CD14-positive monocyte (primary cell): Measurements from ENCODE around the gene LRRFIP1. TPM values are rescaled to one million over a fixed set of nuclear protein-coding genes. Genes with fewer than 3 reads are reported as not detected.
A peak's percentile ranks its signal among the peaks of the same experiment; 100 is the strongest.

ENCODE experiments used
- DNase-seq, 3 donors: peaks; one replicate each; pipeline ENCODE4 v3.0.0-alpha.2; 2011 to 2022
- H2AFZ ChIP-seq: 2 replicates; pipeline ENCODE4 v1.6.0; 2012; ENCODE audit warnings: mild to moderate bottlenecking, low read depth, low read length, inconsistent platforms; ENCODE audit not compliant: insufficient read depth, poor library complexity, severe bottlenecking
- H3K27ac ChIP-seq, 2 donors: 1 replicate in 1 of 2; 2 replicates in 1 of 2; pipeline ENCODE4 v1.5.1; 2012 to 2013; ENCODE audit warnings: low read length in 2 of 2, control low read depth in 1 of 2, inconsistent platforms in 1 of 2, low read depth in 1 of 2, mild to moderate bottlenecking in 1 of 2
- H3K27me3 ChIP-seq, 2 donors: one replicate each; pipeline versions ENCODE4 v1.6.0 to v1.6.1; 2011 to 2013; ENCODE audit warnings: low read length in 2 of 2; ENCODE audit not compliant: control insufficient read depth in 2 of 2, insufficient read depth in 2 of 2
- H3K36me3 ChIP-seq, 2 donors: replicated peaks in 1 of 2; 1 replicate in 1 of 2; 2 replicates in 1 of 2; pipeline versions ENCODE4 v1.5.1 to v1.6.1; 2012 to 2013; ENCODE audit warnings: low read length in 2 of 2, control low read depth in 1 of 2, inconsistent platforms in 1 of 2, mild to moderate bottlenecking in 1 of 2; ENCODE audit not compliant: insufficient read depth in 2 of 2, control insufficient read depth in 1 of 2
- H3K4me1 ChIP-seq, 2 donors: 1 replicate in 1 of 2; 2 replicates in 1 of 2; pipeline versions ENCODE4 v1.5.1 to v1.6.1; 2012 to 2013; ENCODE audit warnings: low read length in 2 of 2, control low read depth in 1 of 2, inconsistent platforms in 1 of 2, mild to moderate bottlenecking in 1 of 2, moderate library complexity in 1 of 2; ENCODE audit not compliant: insufficient read depth in 2 of 2, control insufficient read depth in 1 of 2
- H3K4me2 ChIP-seq: replicated peaks from 2 replicates; pipeline ENCODE3; 2012; ENCODE audit warnings: low read length, moderate library complexity, mild to moderate bottlenecking; ENCODE audit not compliant: poor library complexity, severe bottlenecking; ENCODE audit errors: extremely low read depth
- H3K4me3 ChIP-seq, 3 experiments: fragments of 200-600 bp in 1 of 3; sonication (generic) in 1 of 3; replicated peaks in 1 of 3; 1 replicate in 2 of 3; 2 replicates in 1 of 3; pipeline ENCODE4 v1.5.1; 2011 to 2013; ENCODE audit warnings: low read length in 3 of 3, mild to moderate bottlenecking in 3 of 3, control low read depth in 2 of 3, low read depth in 2 of 3, inconsistent platforms in 1 of 3, moderate library complexity in 1 of 3
- H3K79me2 ChIP-seq: 2 replicates; pipeline ENCODE4 v1.6.0; 2012; ENCODE audit warnings: mild to moderate bottlenecking, control low read depth, inconsistent platforms, low read length, moderate library complexity; ENCODE audit not compliant: insufficient read depth
- H3K9ac ChIP-seq: 2 replicates; pipeline ENCODE4 v1.6.0; 2017; ENCODE audit warnings: low read length, mild to moderate bottlenecking; ENCODE audit not compliant: insufficient read depth, poor library complexity, severe bottlenecking
- H3K9me3 ChIP-seq, 2 donors: replicated peaks in 1 of 2; 1 replicate in 1 of 2; 2 replicates in 1 of 2; pipeline versions ENCODE4 v1.5.1 to v1.6.1; 2012 to 2013; ENCODE audit warnings: low read length in 2 of 2, control low read depth in 1 of 2; ENCODE audit not compliant: control insufficient read depth in 1 of 2, insufficient read depth in 1 of 2
- H4K20me1 ChIP-seq: 2 replicates; pipeline ENCODE4 v1.6.0; 2012; ENCODE audit warnings: mild to moderate bottlenecking, low read length, control low read depth, moderate library complexity; ENCODE audit not compliant: insufficient read depth
- H3K27ac Mint-ChIP-seq, 7 donors: one replicate each; pipeline ENCODE4 v1.8.0; 2020; ENCODE audit warnings: mild to moderate bottlenecking in 7 of 7, mixed read lengths in 7 of 7, moderate library complexity in 6 of 7, inconsistent platforms in 2 of 7
- H3K27me3 Mint-ChIP-seq, 3 donors: one replicate each; pipeline ENCODE4 v1.8.0; 2021 to 2022; ENCODE audit warnings: low read depth in 3 of 3, mild to moderate bottlenecking in 3 of 3, mixed read lengths in 3 of 3, moderate library complexity in 3 of 3, inconsistent platforms in 1 of 3
- H3K36me3 Mint-ChIP-seq, 2 donors: one replicate each; pipeline ENCODE4 v1.8.0; 2020; ENCODE audit warnings: mixed read lengths in 2 of 2, inconsistent platforms in 1 of 2, mild to moderate bottlenecking in 1 of 2
- H3K4me1 Mint-ChIP-seq: one replicate; pipeline ENCODE4 v1.8.0; 2020; ENCODE audit warnings: mild to moderate bottlenecking, mixed read lengths
- H3K4me3 Mint-ChIP-seq, 2 donors: one replicate each; pipeline ENCODE4 v1.8.0; 2020; ENCODE audit warnings: mild to moderate bottlenecking in 2 of 2, mixed read lengths in 2 of 2, moderate library complexity in 1 of 2
- H3K9me3 Mint-ChIP-seq, 7 donors: one replicate each; pipeline ENCODE4 v1.8.0; 2020 to 2022; ENCODE audit warnings: mixed read lengths in 7 of 7, mild to moderate bottlenecking in 6 of 7, moderate library complexity in 6 of 7, inconsistent platforms in 2 of 7
- WGBS: methylation state at CpG from one replicate; pipeline ENCODE4 v1.1.5; 2013; ENCODE audit warnings: missing lambda C conversion rate; ENCODE audit not compliant: insufficient coverage; 5-methylcytosine and 5-hydroxymethylcytosine counted together
- intact Hi-C, 2 donors: fragments of 100-400 bp; cut with micrococcal nuclease; formaldehyde crosslinking; loops; one replicate each; pipeline versions ENCODE4 v1.15.0 to v1.15.1; 2023
- polyA plus RNA-seq, 3 donors: library from polyadenylated mRNA; depleted of rRNA in 1 of 3; unstranded in 2 of 3; stranded (reverse) in 1 of 3; fragments of 300-500 nt in 2 of 3; fragments of >200 nt in 1 of 3; fragmentation: Illumina TruSeq in 2 of 3; gene quantifications; 1 replicate in 2 of 3; 2 replicates in 1 of 3; pipeline ENCODE4 v1.2.3, GENCODE V29; 2012 to 2021
- TF ChIP-seq, protein P1 (sequence below): fragments of 200-600 bp; IDR thresholded peaks from one replicate; pipeline ENCODE4 v1.8.0; 2022; ENCODE audit warnings: antibody characterized with exemption, mild to moderate bottlenecking

Gene LRRFIP1
- polyA plus RNA-seq, 3 donors, result 67.3 to 148 (median 98.3) TPM

DNA sequence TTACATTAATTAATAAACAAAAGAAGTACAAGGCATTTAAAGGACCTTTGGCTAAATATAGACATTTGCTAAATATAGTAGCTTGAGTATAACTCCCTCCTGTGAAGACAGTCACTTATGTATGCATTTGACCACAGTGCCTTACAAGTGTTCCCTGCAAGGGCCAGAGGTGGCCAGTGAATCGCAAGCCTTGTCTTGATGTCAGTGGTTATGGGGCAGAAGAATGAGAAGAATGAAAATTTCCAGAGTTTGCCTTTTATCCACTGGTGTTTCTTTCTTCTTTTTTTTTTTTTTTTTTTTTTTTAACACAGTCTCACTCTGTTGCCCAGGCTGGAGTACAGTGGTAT, 1.8 kb downstream of the LRRFIP1 start:
- peaks cover 9 to 29% of the 10 kb centered on the region in 2 donors for H3K27me3 ChIP-seq
- H3K4me1 ChIP-seq, result peaks cover 38 to 42% of the 10 kb centered on the region in 2 donors
- Mint-ChIP-seq H3K27ac (no peak overlapping the region), H3K4me1 (peaks cover 49% of the 10 kb centered on the region), H3K27me3 (peaks cover 24 to 53% (median 36%) of the 10 kb centered on the region in 3 donors), H3K4me3 (peak overlapping the region in 1 of 2 donors; percentile 30), H3K9me3 (peaks cover 0 to 7% (median 1%) of the 10 kb centered on the region in 7 donors), H3K36me3 (peaks cover 21 to 35% of the 10 kb centered on the region in 2 donors)
- intact Hi-C loops, result loop anchor here in 1 of 2 donors (5.0 kb wide), 1 partner anchor 33 kb away; no protein-coding TSS in a partner anchor
- H4K20me1 ChIP-seq, result peaks cover 4% of the 10 kb centered on the region
- H3K9me3 ChIP-seq, result no peaks in the 10 kb centered on the region
- TF ChIP-seq, protein P1, sequence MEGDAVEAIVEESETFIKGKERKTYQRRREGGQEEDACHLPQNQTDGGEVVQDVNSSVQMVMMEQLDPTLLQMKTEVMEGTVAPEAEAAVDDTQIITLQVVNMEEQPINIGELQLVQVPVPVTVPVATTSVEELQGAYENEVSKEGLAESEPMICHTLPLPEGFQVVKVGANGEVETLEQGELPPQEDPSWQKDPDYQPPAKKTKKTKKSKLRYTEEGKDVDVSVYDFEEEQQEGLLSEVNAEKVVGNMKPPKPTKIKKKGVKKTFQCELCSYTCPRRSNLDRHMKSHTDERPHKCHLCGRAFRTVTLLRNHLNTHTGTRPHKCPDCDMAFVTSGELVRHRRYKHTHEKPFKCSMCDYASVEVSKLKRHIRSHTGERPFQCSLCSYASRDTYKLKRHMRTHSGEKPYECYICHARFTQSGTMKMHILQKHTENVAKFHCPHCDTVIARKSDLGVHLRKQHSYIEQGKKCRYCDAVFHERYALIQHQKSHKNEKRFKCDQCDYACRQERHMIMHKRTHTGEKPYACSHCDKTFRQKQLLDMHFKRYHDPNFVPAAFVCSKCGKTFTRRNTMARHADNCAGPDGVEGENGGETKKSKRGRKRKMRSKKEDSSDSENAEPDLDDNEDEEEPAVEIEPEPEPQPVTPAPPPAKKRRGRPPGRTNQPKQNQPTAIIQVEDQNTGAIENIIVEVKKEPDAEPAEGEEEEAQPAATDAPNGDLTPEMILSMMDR, result no peak
- no peak for DNase-seq
- H3K79me2 ChIP-seq, result no peaks in the 10 kb centered on the region
- no CpG with 5 or more reads among the region's 1 CpG for WGBS
- H2AFZ ChIP-seq, result no peak overlapping the region
- no peak overlapping the region for H3K4me2 ChIP-seq
- no peak overlapping the region for H3K9ac ChIP-seq
- H3K27ac ChIP-seq, result no peak overlapping the region
- H3K36me3 ChIP-seq, result no peaks in the 10 kb centered on the region
- no peak overlapping the region for H3K4me3 ChIP-seq

DNA sequence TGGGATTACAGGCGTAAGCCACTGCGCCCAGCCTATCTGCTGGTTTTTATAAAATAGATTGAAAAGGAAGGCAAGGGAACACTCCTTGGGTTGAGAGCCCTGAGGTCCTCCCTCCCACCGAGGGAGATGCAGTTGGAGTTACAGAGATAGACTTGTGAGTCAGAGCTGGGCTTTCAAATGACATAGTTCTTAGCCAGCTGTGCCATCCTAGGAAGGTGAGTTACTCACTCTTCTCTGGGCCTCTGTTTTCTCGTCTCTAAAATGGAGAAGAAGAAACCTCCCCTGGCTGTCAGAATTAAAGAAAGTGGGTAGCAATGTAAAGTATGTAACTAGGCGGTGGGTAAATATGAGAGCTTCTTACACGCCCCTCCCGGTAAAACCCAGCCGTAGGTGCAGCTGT, 2.4 kb downstream of the LRRFIP1 start:
- WGBS, result 93% methylated on average over 3 of the region's 8 CpGs
- Histone ChIP-seq H3K9me3 (no peaks in the 10 kb centered on the region), H4K20me1 (peaks cover 4% of the 10 kb centered on the region), H3K27ac (no peak overlapping the region), H3K36me3 (no peaks in the 10 kb centered on the region), H3K4me2 (no peak overlapping the region), H3K9ac (no peak overlapping the region), H3K4me1 (peaks cover 32 to 36% of the 10 kb centered on the region in 2 donors), H3K4me3 (no peak overlapping the region), H3K27me3 (peaks cover 9 to 29% of the 10 kb centered on the region in 2 donors), H2AFZ (no peak overlapping the region), H3K79me2 (no peaks in the 10 kb centered on the region)
- H3K4me3 Mint-ChIP-seq, result peak overlapping the region in 1 of 2 donors; percentile 67
- H3K27ac Mint-ChIP-seq, result no peak overlapping the region
- peaks cover 0 to 10% (median 3%) of the 10 kb centered on the region in 7 donors for H3K9me3 Mint-ChIP-seq
- H3K4me1 Mint-ChIP-seq, result peaks cover 43% of the 10 kb centered on the region
- H3K36me3 Mint-ChIP-seq, result peaks cover 21 to 35% of the 10 kb centered on the region in 2 donors
- intact Hi-C loops, result loop anchor here (5.0 kb wide), 2 partner anchors 33 to 38 kb away; no protein-coding TSS in a partner anchor
- TF ChIP-seq, protein P1, result no peak
- peak in 1 of 3 donors; percentile 28 for DNase-seq
- peaks cover 24 to 54% (median 36%) of the 10 kb centered on the region in 3 donors for H3K27me3 Mint-ChIP-seq
